H54 (cell line): Measurements from ENCODE around the gene CASP10.
"Not testable (repeated sequence)": the region's sequence is repeated elsewhere in the genome, so short reads cannot be mapped to it uniquely, and the experiment has no call there.

ENCODE experiments used
- DNase-seq: peaks from one replicate; pipeline ENCODE4 v3.0.0; 2011; ENCODE audit warnings: low spot score, mixed read lengths; ENCODE audit not compliant: insufficient read length
- FAIRE-seq: peaks from 3 replicates; lab custom pipeline; 2011; peaks lifted over from hg19 to GRCh38; lab: Jason Lieb, UNC
- POLR2A ChIP-seq: IDR thresholded peaks from 2 replicates; pipeline ENCODE4 v1.6.1; 2011; ENCODE audit warnings: low read depth, mild to moderate bottlenecking, low read length

Gene CASP10

DNA sequence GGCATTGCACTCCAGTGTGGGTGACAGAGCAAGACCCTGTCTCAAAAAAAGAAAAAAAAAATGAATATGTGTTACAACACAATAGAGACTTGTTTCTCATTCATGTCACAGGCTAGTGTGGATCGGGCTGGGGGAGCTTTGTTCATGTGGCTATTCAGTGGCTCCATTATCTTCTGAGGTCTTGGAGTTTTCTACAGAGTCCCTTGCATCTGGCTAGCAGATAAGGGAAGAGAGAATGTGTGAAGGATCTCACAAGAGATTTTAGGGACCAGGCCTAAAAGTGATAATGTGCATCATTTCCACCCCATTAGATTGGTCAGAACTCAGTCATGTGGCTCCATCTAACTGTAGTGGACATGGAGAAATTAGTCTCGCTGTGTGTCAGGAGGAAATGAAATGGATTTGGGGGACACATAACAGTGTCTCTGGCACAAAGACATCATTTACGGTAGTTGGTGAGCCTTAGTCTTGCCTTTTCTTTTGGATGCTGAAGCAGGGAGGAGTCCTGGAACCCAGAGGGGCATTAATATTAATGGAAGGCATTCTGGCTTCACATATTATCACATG, 32.4 kb upstream of the CASP10 start:
- TF ChIP-seq POLR2A: no peak
- no peak for DNase-seq
- no peak for FAIRE-seq

DNA sequence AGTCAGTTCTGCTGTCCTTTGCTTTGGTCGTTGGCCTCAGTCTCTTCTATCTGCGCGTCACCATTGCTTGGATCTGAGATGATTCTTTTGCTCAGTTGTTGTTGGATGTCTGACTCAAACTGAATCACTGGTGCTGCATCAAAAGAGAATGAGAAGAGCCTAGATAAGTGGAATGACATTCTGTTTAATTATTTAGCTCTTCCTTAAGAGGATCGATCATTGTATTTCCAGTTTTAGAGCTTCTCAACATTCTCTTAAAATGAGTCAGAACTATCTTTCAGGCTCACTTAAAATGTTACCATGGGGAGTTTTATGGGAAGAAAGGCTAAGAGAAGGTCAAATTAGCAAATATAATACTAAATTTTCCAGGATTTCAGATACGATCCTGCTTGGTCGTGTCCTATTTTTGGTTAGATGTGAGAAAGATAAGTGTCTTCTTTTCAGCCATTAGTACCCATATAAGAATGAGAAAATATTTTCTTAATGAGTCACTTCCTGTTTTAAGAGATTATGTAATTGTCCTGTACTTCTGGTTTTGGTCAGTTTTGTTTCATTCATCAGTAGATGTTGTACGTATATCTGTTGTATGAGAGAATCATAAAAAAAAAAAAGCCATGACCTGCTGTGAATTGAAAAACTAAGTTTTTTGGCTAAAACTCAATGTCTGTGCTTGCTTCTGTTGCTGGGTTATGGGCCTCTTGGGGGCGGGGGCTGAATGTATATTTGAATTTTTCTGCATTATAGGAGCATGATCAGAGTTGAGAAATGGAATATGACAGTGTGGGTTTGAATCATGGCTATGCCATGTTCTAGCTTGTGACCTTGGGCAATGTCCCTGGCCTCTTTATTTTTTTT, 31.6 kb upstream of the CASP10 start:
- DNase-seq: peak; percentile 60

DNA sequence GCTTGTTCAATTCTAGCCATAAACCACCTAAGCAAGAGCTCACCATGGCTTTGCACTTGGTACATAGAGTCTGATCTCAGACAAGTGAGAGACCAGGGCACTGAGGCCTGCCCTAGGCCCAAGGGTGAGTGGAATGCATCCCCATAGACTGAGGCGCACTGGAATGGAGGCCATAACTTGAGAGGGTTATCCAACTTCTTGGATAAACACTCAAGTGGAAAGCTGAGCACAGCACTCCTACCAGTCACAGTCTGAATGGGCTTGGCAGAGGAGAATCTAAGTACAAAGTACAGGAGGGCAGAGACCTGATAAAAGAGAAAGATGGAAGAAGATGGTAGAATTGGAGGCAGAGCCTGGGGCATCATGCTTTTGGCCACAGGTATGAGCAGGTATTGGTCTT, 30.4 kb upstream of the CASP10 start:
- no peak for DNase-seq

More for the DNA sequence above, 31.6 kb upstream of the CASP10 start:
- FAIRE-seq: peak; percentile 78
- TF ChIP-seq POLR2A: no peak

DNA sequence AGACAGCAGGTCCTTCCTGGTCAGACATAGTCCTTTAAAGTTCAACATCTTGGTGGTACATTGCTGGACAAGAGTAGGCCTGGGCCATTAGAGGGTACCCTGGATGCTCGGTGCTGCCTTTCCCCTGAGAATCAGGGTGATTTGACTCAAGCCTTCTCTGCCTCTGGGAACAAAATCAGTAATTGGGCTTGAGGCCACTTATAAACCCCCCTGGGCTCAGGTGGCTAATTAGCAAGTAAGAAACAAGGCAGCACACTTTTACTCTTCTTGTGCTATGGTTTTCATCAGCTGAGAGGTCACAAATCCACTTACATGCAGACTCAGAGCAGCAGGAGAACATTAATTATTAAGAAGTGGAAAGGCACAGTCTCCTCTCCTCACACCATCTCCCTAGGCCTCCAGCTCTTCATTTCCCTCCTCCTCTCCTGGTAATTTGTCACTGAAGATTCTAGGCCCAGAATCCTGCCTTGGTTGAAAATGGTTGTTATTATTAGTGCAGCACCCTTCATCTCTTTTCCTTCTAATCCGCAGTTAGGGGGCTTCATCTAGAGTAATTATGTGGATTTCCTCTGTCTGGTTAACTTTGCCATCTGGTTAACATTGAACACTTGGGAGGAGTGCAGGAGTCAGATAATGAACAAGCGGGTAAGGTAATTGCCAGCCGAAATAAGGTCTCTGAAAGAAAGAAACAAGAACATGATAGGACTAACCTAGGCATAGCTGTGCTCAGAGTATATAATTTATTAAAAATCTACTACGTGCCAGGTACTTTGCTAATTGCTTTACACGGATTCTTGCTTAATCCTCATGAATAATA, 29.7 kb upstream of the CASP10 start:
- no peak for FAIRE-seq
- DNase-seq: no peak
- no peak for TF ChIP-seq POLR2A

More for the DNA sequence above, 30.4 kb upstream of the CASP10 start:
- no peak for TF ChIP-seq POLR2A
- FAIRE-seq: no peak

DNA sequence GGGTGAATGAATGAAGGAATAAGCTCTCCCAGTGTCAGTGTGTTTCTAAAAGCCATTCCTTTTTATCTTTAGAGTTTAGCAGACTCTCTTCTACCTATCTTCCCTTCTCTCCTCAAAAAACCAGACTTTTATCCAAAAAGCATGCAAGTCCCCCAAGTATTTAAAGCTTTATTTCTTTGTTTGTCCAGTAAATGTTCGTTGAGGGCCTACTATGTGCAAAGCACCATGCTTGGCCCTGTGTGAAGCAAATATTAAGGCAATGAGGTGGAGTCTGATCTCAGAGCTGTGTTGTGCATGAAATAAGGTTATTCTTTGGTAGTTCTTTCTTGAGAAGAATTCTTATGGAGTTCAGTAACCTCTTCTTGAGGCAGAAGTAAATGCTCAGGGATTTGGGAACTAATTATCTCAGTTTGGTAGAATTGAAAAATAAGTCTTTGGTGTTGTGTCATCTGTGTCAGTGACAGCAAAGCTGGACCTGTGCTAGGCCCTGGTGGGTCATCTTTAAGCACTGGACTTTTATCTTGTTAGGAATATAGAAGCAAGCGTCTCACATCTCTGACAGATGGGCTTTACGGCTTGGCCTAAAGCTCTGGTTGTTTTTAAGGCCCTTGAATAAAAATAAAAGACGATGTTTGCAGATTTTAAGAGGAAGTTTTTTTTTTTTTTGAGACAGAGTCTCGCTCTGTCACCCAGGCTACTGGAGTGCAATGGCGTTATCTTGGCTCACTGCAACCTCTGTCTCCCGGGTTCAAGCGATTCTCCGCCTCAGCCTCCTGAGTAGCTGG, 28.1 kb upstream of the CASP10 start:
- DNase-seq (no peak), FAIRE-seq (no peak)
- TF ChIP-seq POLR2A: no peak

DNA sequence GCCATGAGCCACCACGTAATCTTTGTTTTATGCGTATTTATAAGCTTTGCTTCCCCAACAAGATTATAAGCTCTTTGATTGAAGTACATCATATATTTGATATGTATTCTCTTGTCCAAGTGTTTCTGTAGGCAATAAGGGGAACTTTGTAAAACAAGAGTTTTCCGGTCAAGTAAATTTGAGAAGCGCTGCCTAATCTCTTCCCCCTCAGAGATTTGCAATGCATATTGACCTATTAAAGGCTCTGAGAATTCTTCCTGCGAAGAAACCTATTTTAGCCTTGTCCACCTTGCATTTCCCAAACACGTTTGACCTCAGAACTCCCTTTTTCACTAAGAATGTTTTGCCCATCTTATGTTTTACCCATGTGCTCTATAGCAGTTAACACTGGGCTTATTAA, 26.9 kb upstream of the CASP10 start:
- FAIRE-seq: no peak
- no peak for TF ChIP-seq POLR2A
- no peak for DNase-seq

DNA sequence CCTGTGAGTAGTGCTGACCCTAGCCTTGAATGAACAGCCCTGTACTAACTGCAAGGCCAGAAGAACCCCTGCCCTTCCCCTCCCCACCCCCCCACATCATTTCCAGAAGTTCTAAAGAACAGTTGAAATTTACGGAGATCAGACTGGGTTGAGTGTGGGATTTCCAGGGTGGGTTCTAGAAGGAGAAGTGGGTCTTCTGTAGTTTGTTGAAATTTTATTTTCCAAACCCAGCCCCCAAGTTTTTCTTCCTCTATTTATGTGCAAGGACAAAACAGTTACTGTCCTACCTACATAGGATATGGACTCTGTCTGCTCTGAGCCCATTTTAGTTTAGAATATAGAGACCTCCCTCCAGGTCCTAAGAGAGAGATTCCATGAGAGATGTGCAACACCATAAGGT, 26.3 kb upstream of the CASP10 start:
- FAIRE-seq: no peak
- DNase-seq: no peak
- TF ChIP-seq POLR2A: no peak

DNA sequence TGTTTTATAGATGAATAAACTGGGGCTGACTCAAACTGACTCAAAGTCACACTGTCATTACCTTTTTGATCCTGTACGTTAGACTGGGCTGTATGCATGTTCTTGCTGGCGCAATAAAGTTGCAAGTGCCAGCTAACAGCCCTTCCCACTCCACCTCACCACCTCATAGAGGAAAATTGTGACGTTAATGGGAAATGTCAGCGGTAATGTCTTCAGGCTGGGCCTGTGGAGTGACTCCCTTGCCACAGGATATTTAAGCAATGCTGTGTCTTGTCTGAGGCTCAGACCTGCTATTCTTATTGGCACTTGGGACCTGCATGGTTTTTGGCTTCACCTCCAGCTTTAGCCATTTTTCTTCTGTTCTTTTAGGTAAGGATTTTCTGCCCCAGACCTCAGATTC, 25.2 kb upstream of the CASP10 start:
- TF ChIP-seq POLR2A: no peak
- no peak for DNase-seq
- FAIRE-seq: no peak

DNA sequence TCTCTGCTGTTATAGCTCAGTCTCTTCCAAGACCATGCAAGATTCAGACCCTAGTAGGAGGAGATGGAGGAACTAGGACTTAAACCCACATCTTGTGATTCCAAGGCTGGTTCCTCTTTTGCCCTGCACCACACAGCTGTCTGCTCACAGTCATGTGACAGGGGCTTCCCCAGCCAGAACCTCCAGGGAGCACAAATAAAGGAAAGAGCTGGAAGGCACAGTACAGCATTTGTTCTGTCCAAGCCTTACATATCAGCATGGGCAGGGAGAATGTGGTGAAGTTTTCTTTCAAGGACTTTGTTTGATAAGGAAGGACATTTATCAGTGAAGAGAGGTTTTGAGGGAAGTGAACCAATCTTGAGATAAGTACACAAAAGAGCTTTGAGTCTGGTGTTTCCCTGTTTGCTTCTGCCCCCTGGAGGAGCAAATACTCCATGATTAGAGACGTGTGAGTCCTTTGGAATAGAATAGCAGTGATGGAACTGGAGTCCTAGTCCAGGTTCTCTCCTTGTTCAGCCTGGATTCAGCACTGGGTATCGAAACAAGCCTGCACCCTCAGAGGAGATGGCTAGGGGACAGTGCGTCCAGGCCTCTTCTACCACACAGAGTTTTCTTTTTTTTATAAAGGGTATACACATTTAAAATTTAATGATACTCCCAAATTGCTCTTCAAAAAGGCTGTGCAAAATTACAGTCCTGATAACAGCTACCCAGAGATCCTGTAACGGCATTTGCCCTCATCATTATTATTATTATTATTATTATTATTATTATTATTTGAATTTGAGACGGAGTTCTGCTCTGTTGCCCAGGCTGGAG, 24.6 kb upstream of the CASP10 start:
- DNase-seq: peak; percentile 61
- FAIRE-seq: peak; percentile 86
- no peak for TF ChIP-seq POLR2A

DNA sequence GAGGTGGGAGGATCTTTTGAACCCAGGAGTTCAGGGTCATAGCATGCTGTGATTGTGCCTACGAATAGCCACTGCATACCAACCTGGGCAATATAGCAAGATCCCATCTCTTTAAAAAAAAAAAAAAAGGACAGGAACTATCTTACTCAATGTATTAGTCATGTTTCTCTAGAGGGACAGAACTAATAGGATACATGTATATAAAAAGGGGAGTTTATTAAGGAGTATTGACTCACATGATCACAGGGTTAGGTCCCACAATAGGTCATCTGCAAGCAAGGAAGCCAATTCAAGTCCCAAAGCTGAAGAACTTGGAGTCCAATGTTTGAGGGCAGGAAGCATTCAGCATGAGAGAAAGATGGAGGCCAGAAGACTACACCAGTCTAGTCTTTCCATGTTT, 18.8 kb upstream of the CASP10 start:
- no peak for TF ChIP-seq POLR2A
- no peak for DNase-seq
- no peak for FAIRE-seq

DNA sequence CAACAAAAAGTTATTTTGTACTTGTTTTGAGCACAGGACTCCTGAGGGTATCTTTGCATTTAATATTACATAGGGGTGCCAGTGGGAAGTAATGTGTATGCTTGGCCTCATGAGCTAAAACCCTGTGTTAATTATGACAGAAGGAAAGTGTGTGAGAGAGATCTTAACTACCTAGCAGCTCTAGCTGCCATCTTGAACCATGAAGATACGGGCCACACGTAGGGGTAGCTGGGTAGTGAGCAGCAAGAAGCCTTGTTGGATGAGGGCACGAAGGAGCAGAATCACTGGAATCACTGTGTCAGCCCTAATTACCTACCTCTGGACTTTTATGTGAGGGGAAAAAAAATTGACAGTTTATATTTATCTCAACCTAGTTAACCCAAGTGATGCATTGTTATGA, 15.4 kb upstream of the CASP10 start:
- no peak for FAIRE-seq
- no peak for TF ChIP-seq POLR2A
- no peak for DNase-seq

DNA sequence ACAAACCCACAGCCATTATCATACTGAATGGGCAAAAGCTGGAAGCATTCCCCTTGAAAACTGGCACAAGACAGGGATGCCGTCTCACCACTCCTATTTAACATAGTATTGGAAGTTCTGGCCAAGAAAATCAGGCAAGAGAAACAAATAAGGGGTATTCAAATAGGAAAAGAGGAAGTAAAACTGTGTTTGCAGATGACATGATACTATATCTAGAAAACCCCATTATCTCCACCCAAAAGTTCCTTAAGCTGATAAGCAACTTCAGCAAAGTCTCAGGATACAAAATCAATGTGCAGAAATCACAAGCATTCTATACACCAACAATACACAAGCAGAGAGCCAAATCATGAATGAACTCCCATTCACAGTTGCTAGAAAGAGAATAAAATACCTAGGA, 14.4 kb upstream of the CASP10 start:
- FAIRE-seq, DNase-seq: not testable (repeated sequence)
